HFFc6 (cell line): ENCODE data around the gene MAGI1. TPM values are rescaled to one million over a fixed set of nuclear protein-coding genes. Genes with fewer than 3 reads are reported as not detected.
A peak's percentile ranks its signal among the peaks of the same experiment; 100 is the strongest.
"Not testable (repeated sequence)": the region's sequence is repeated elsewhere in the genome, so short reads cannot be mapped to it uniquely, and the experiment has no call there.

Source experiments
- DNase-seq: peaks from one replicate; pipeline ENCODE4 v3.0.0-alpha.2; 2018
- H3K27ac Mint-ChIP-seq: 2 replicates; pipeline ENCODE4 v1.8.0; 2020; ENCODE audit warnings: mild to moderate bottlenecking, mixed read lengths
- H3K27me3 Mint-ChIP-seq: 2 replicates; pipeline ENCODE4 v1.8.0; 2021; ENCODE audit warnings: mild to moderate bottlenecking, moderate library complexity, mixed read lengths; ENCODE audit not compliant: insufficient read depth
- H3K36me3 Mint-ChIP-seq: 2 replicates; pipeline ENCODE4 v1.8.0; 2021; ENCODE audit warnings: low read depth, mixed read lengths
- H3K4me1 Mint-ChIP-seq: 2 replicates; pipeline ENCODE4 v1.8.0; 2020; ENCODE audit warnings: low read depth, mixed read lengths
- H3K4me3 Mint-ChIP-seq: 2 replicates; pipeline ENCODE4 v1.8.0; 2020; ENCODE audit warnings: mild to moderate bottlenecking, moderate library complexity, mixed read lengths
- H3K9me3 Mint-ChIP-seq: 2 replicates; pipeline ENCODE4 v1.8.0; 2020; ENCODE audit warnings: mild to moderate bottlenecking, mixed read lengths
- CTCF ChIP-seq: fragments of 200-600 bp; sonication (generic); IDR thresholded peaks from 2 replicates; pipeline ENCODE4 v1.5.0; 2021; ENCODE audit warnings: antibody characterized with exemption, mild to moderate bottlenecking
- total RNA-seq, 6 experiments: library from RNA; stranded (reverse); fragmentation: NEBNext Ultra II Directional; extraction: Animal tissue kit (Norgen Biotek cat#: 25700); gene quantifications; 2 replicates in 1 of 6; 3 replicates in 5 of 6; pipeline ENCODE4 v1.2.3, GENCODE V29; 2021

Gene MAGI1
- total RNA-seq, 6 experiments from 2014 or later, result 21.1 to 30.5 (median 22.4) TPM

GRCh38 chr3:65893631-65894030 is 145.1 kb downstream of the MAGI1 start:
- Mint-ChIP-seq H3K9me3 (no peaks in the 10 kb centered on the region), H3K4me3 (no peak overlapping the region), H3K4me1 (peaks cover 52% of the 10 kb centered on the region), H3K27me3 (no peaks in the 10 kb centered on the region), H3K36me3 (peaks cover 5% of the 10 kb centered on the region; the same call in 1 of the 2 replicates), H3K27ac (peak overlapping the region; percentile 24; the same call in 1 of the 2 replicates)
- DNase-seq, result no peak
- TF ChIP-seq CTCF, result no peak

GRCh38 chr3:65891477-65891876 is 147.2 kb downstream of the MAGI1 start:
- not testable (repeated sequence) for H3K4me3 Mint-ChIP-seq, H3K9me3 Mint-ChIP-seq, H3K27ac Mint-ChIP-seq, H3K27me3 Mint-ChIP-seq, H3K36me3 Mint-ChIP-seq, DNase-seq
- peaks cover 65% of the 10 kb centered on the region for H3K4me1 Mint-ChIP-seq

- peaks cover 62% of the 10 kb centered on the region for H3K4me1 Mint-ChIP-seq
- no peak overlapping the region for H3K4me3 Mint-ChIP-seq
- H3K27me3 Mint-ChIP-seq, result no peaks in the 10 kb centered on the region
- H3K9me3 Mint-ChIP-seq, result no peaks in the 10 kb centered on the region
- DNase-seq, result no peak
- no peak for TF ChIP-seq CTCF
- peaks cover 5% of the 10 kb centered on the region; the same call in 1 of the 2 replicates for H3K36me3 Mint-ChIP-seq
- peak overlapping the region; percentile 64 for H3K27ac Mint-ChIP-seq
Measured at GRCh38 chr3:65890328-65890727, 148.4 kb downstream of the MAGI1 start.

- no peaks in the 10 kb centered on the region for H3K27me3 Mint-ChIP-seq
Measured at GRCh38 chr3:65889707-65890099, 149.0 kb downstream of the MAGI1 start.

GRCh38 chr3:65888980-65889706 is 149.6 kb downstream of the MAGI1 start:
- Mint-ChIP-seq H3K27ac (peak overlapping the region; percentile 91), H3K4me3 (peak overlapping the region; percentile 84), H3K4me1 (peaks cover 56% of the 10 kb centered on the region), H3K9me3 (no peaks in the 10 kb centered on the region), H3K36me3 (peaks cover 4% of the 10 kb centered on the region; the same call in 1 of the 2 replicates), H3K27me3 (no peaks in the 10 kb centered on the region)
- peak; percentile 96 for DNase-seq
- TF ChIP-seq CTCF, result no peak

More at GRCh38 chr3:65889707-65890099, 149.0 kb downstream of the MAGI1 start:
- Mint-ChIP-seq H3K27ac (peak overlapping the region; percentile 91), H3K36me3 (peaks cover 5% of the 10 kb centered on the region; the same call in 1 of the 2 replicates), H3K9me3 (no peaks in the 10 kb centered on the region), H3K4me1 (peaks cover 56% of the 10 kb centered on the region), H3K4me3 (peak overlapping the region; percentile 84)
- no peak for DNase-seq
- peak; percentile 22; the same call in 1 of the 2 replicates for TF ChIP-seq CTCF

GRCh38 chr3:65888196-65888595 is 150.5 kb downstream of the MAGI1 start:
- Mint-ChIP-seq H3K27ac (peak overlapping the region; percentile 78), H3K27me3 (no peaks in the 10 kb centered on the region), H3K4me3 (peak overlapping the region; percentile 50), H3K4me1 (peaks cover 56% of the 10 kb centered on the region), H3K9me3 (no peaks in the 10 kb centered on the region), H3K36me3 (no peaks in the 10 kb centered on the region)
- TF ChIP-seq CTCF, result no peak
- DNase-seq, result no peak
